Breast epithelium (tissue), 4 donors: ENCODE results near the gene C4orf51. TPM values are rescaled to one million over a fixed set of nuclear protein-coding genes. Genes with fewer than 3 reads are reported as not detected.

Source experiments
- DNase-seq, 2 donors: peaks; one replicate each; pipeline ENCODE4 v3.0.0-alpha.2; 2019; ENCODE audit warnings: low spot score in 2 of 2
- H3K27ac ChIP-seq, 2 donors: fragments of 200-600 bp; sonication (generic) in 1 of 2; one replicate each; pipeline ENCODE4 v1.5.1; 2016 to 2019; ENCODE audit warnings: mild to moderate bottlenecking in 1 of 2
- H3K27me3 ChIP-seq, 2 donors: fragments of 200-600 bp; sonication (generic) in 1 of 2; one replicate each; pipeline versions ENCODE4 v1.5.1 to v1.6.0; 2017 to 2019; ENCODE audit warnings: control low read depth in 1 of 2, mild to moderate bottlenecking in 1 of 2
- H3K36me3 ChIP-seq: fragments of 200-600 bp; one replicate; pipeline ENCODE4 v1.5.1; 2019
- H3K4me1 ChIP-seq, 2 donors: fragments of 200-600 bp; sonication (generic); one replicate each; pipeline ENCODE4 v1.5.1; 2016 to 2019; ENCODE audit warnings: control low read depth in 1 of 2
- H3K4me3 ChIP-seq, 3 donors: fragments of 200-600 bp; sonication (generic); 1 replicate in 2 of 3; 2 replicates in 1 of 3; pipeline ENCODE4 v1.5.1; 2016 to 2019; ENCODE audit warnings: mild to moderate bottlenecking in 3 of 3, moderate library complexity in 2 of 3
- H3K9me3 ChIP-seq, 2 donors: fragments of 200-600 bp; sonication (generic) in 1 of 2; one replicate each; pipeline ENCODE4 v1.5.1; 2016 to 2019; ENCODE audit warnings: control low read depth in 1 of 2
- CTCF ChIP-seq, 3 donors: fragments of 450-650 bp; IDR thresholded peaks; one replicate each; pipeline ENCODE4 v1.5.1; 2016 to 2017; ENCODE audit warnings: antibody characterized with exemption in 3 of 3, mild to moderate bottlenecking in 3 of 3, moderate library complexity in 3 of 3
- POLR2A ChIP-seq: fragments of 450-650 bp; IDR thresholded peaks from one replicate; pipeline ENCODE4 v1.6.1; 2016; ENCODE audit warnings: antibody characterized with exemption, mild to moderate bottlenecking, moderate library complexity
- POLR2AphosphoS5 ChIP-seq, 3 donors: sonication (generic); formaldehyde crosslinking; IDR thresholded peaks; one replicate each; pipeline ENCODE4 v1.6.1; 2017; ENCODE audit warnings: antibody characterized with exemption in 3 of 3
- intact Hi-C: fragments of 100-400 bp; cut with DNase I; formaldehyde crosslinking; loops from one replicate; pipeline ENCODE4 v1.15.1; 2023; ENCODE audit warnings: low total_unique reads
- total RNA-seq, 3 donors: library from RNA; depleted of rRNA; stranded (reverse); fragments of >200 nt; gene quantifications; one replicate each; pipeline ENCODE4 v1.1.0, GENCODE V29; 2016

C4orf51 gene
- total RNA-seq, 3 donors from 2014 or later: not detected

GRCh38 chr4:145735347-145735675, 55.4 kb downstream of the C4orf51 start:
- no peaks in the 10 kb centered on the region for H3K36me3 ChIP-seq
- no peaks in the 10 kb centered on the region for H3K27me3 ChIP-seq
- H3K27ac ChIP-seq: peak overlapping the region; percentile 99 to 100
- intact Hi-C loops: no loop called here
- H3K9me3 ChIP-seq: no peaks in the 10 kb centered on the region
- H3K4me1 ChIP-seq: peaks cover 7 to 24% of the 10 kb centered on the region in 2 donors
- peak in 1 of 2 donors; percentile 76 for DNase-seq
- TF ChIP-seq POLR2AphosphoS5 (IDR thresholded peaks at IDR 0.05) (peak in 1 of 3 donors; percentile 4), POLR2A (no peak), CTCF (IDR thresholded peaks at IDR 0.05) (no peak)
- peak overlapping the region in 1 of 3 donors; percentile 81 for H3K4me3 ChIP-seq

DNA sequence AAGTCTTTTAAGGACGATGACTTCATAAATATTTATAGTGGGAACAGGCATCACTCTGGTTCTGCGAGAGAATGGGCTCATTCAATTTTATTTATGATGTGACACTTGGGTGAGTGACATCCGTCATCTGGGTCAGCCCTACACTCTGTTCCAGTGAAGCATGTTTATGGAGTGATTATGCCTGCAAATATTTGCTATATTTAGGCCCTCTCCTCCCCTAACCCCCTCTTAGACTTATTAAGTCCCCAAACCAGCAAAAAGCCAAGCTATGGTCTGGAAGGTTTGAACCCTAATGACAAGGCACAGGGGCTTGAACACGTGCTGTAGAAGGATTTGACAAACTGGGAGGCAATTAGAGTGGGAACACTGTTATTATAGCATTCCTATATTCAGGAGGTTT, 55.9 kb downstream of the C4orf51 start:
- Histone ChIP-seq H3K4me3 (no peak overlapping the region), H3K36me3 (no peaks in the 10 kb centered on the region), H3K27me3 (no peaks in the 10 kb centered on the region), H3K4me1 (peaks cover 7 to 24% of the 10 kb centered on the region in 2 donors), H3K9me3 (no peaks in the 10 kb centered on the region), H3K27ac (peak overlapping the region; percentile 99 to 100)
- TF ChIP-seq POLR2A (no peak), CTCF (IDR thresholded peaks at IDR 0.05) (no peak), POLR2AphosphoS5 (IDR thresholded peaks at IDR 0.05) (no peak)
- no peak for DNase-seq
- intact Hi-C loops: no loop called here

DNA sequence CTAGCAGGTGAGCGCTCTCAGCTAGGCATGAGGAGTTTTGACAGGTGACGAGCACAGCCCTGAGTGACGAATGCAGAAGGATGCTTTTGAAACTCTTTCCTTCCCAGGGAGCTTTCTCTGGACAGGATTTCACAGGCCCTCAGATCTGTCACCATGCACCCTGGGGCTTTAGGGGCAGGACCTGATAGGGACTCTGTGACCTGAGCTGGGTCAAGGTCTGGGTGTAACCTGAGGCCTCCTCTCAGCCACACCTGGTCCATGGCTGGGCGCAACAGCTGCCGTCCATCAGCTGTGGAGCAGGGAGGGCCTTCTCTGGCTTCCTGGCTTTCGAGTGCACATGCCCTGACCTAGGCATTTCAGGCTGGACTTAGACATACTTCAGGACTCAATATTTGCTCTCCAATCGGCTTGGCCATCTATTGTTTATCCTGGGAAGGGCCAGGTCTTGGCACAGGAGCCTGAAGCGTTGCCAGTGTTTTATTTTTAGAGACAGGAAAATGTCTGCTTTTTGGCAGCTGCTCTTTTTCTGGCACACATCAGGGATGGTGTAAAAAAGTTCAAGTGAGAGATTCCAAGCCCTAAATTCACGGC, 56.4 kb downstream of the C4orf51 start:
- intact Hi-C loops: no loop called here
- no peaks in the 10 kb centered on the region for H3K9me3 ChIP-seq
- no peaks in the 10 kb centered on the region for H3K36me3 ChIP-seq
- no peaks in the 10 kb centered on the region for H3K27me3 ChIP-seq
- no peak overlapping the region for H3K4me3 ChIP-seq
- peak; percentile 71 to 78 for DNase-seq
- no peak for TF ChIP-seq CTCF (IDR thresholded peaks at IDR 0.05)
- TF ChIP-seq POLR2AphosphoS5 (IDR thresholded peaks at IDR 0.05): peak in 2 of 3 donors; percentile 37 to 48
- no peak for TF ChIP-seq POLR2A
- peak overlapping the region; percentile 99 to 100 for H3K27ac ChIP-seq
- H3K4me1 ChIP-seq: peaks cover 7 to 24% of the 10 kb centered on the region in 2 donors

DNA sequence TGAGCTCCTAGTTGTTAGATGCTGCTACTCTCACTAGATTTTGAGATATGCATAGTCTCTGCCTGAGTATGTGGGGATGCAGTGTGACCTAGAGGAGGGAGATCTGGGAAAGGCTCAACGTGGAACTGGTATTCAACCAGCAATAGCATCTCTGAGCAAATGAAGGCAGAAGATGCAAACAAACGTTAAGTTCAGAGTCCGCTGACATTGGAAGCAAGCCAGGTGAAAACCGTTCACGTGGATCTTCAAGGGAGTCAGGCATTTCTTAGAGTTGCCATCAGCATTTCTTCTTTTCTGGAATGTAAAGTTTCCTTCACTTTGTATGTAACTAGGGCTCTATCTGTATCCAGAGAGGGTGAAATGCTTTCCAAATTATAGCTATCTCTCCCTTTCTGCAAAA, 59.9 kb downstream of the C4orf51 start:
- Histone ChIP-seq H3K4me3 (no peak overlapping the region), H3K4me1 (peaks cover 7 to 13% of the 10 kb centered on the region in 2 donors), H3K36me3 (no peaks in the 10 kb centered on the region), H3K9me3 (no peaks in the 10 kb centered on the region), H3K27ac (no peak overlapping the region), H3K27me3 (no peaks in the 10 kb centered on the region)
- TF ChIP-seq POLR2A: no peak
- TF ChIP-seq CTCF (IDR thresholded peaks at IDR 0.05): no peak
- no peak for TF ChIP-seq POLR2AphosphoS5 (IDR thresholded peaks at IDR 0.05)
- peak in 1 of 2 donors; percentile 80 for DNase-seq
- intact Hi-C loops: no loop called here

GRCh38 chr4:145740806-145741205, 60.9 kb downstream of the C4orf51 start:
- no peaks in the 10 kb centered on the region for H3K36me3 ChIP-seq
- intact Hi-C loops: no loop called here
- TF ChIP-seq CTCF (IDR thresholded peaks at IDR 0.05) (no peak), POLR2A (no peak)
- H3K9me3 ChIP-seq: no peaks in the 10 kb centered on the region
- H3K4me3 ChIP-seq: no peak overlapping the region
- H3K4me1 ChIP-seq: peaks cover 4 to 6% of the 10 kb centered on the region in 2 donors
- H3K27ac ChIP-seq: no peak overlapping the region
- H3K27me3 ChIP-seq: no peaks in the 10 kb centered on the region
- no peak for DNase-seq
